K562 (cell line): ENCODE data around the gene PTBP3. TPM values are rescaled to one million over a fixed set of nuclear protein-coding genes. Genes with fewer than 3 reads are reported as not detected.

Source experiments
- BRD4 ChIP-seq: fragments of 200-600 bp; sonication (generic); IDR thresholded peaks from 2 replicates; pipeline ENCODE4 v1.6.1; 2017; ENCODE audit warnings: inconsistent platforms
- BRF1 ChIP-seq: IDR thresholded peaks from 3 replicates; pipeline ENCODE4 v1.6.1; 2011; ENCODE audit warnings: borderline replicate concordance, mild to moderate bottlenecking; ENCODE audit not compliant: insufficient read length; ENCODE audit errors: extremely low read depth
- DMBX1 ChIP-seq: fragments of 250-450 bp; sonication (Bioruptor Pico); IDR thresholded peaks from 2 replicates; pipeline ENCODE4 v1.8.0; 2022; ENCODE audit warnings: inconsistent platforms, mild to moderate bottlenecking, moderate library complexity, borderline replicate concordance
- ELK3 ChIP-seq: fragments of 450-650 bp; formaldehyde crosslinking; IDR thresholded peaks from 2 replicates; pipeline ENCODE4 v1.4.0; 2020; ENCODE audit warnings: mild to moderate bottlenecking
- FOXK1 ChIP-seq: sonication (generic); formaldehyde crosslinking; IDR thresholded peaks from 2 replicates; pipeline ENCODE4 v1.8.0; 2022; ENCODE audit warnings: missing genetic modification reagents, mild to moderate bottlenecking, borderline replicate concordance
- HES1 ChIP-seq: fragments of 450-650 bp; IDR thresholded peaks from 2 replicates; pipeline ENCODE4 v1.6.1; 2016; ENCODE audit warnings: low read depth, mild to moderate bottlenecking, moderate library complexity
- HINFP ChIP-seq: fragments of 450-650 bp; conservative IDR thresholded peaks from 2 replicates; pipeline ENCODE4 v1.6.1; 2016; ENCODE audit warnings: missing genetic modification characterization, low read depth, mild to moderate bottlenecking, control low read depth, missing compliant biosample characterization
- ILF3 ChIP-seq: fragments of 450-650 bp; IDR thresholded peaks from 2 replicates; pipeline ENCODE4 v1.6.1; 2018; ENCODE audit warnings: antibody characterized with exemption, mild to moderate bottlenecking, moderate library complexity, borderline replicate concordance
- KDM5B ChIP-seq: fragments of 200-600 bp; sonication (generic); IDR thresholded peaks from 2 replicates; pipeline ENCODE4 v1.6.1; 2012; ENCODE audit warnings: low read depth, mild to moderate bottlenecking, moderate library complexity, low read length, control low read depth, inconsistent platforms; ENCODE audit not compliant: insufficient replicate concordance
- NFYB ChIP-seq: IDR thresholded peaks from 2 replicates; pipeline ENCODE4 v1.6.1; 2011; ENCODE audit warnings: mild to moderate bottlenecking, moderate library complexity; ENCODE audit not compliant: insufficient read length; ENCODE audit errors: extremely low read depth
- PHB2 ChIP-seq: fragments of 450-650 bp; IDR thresholded peaks from 2 replicates; pipeline ENCODE4 v1.6.1; 2017; ENCODE audit warnings: low read depth
- RBFOX2 ChIP-seq: fragments of 200-400 bp; formaldehyde crosslinking; IDR thresholded peaks from 2 replicates; pipeline ENCODE4 v1.6.1; 2017; ENCODE audit warnings: low read depth, mild to moderate bottlenecking, low read length, moderate library complexity
- RBM34 ChIP-seq: fragments of 200-400 bp; formaldehyde crosslinking; IDR thresholded peaks from 2 replicates; pipeline ENCODE4 v1.6.1; 2018; ENCODE audit warnings: low read length, borderline replicate concordance; ENCODE audit not compliant: insufficient read depth
- SFPQ ChIP-seq: fragments of 200-400 bp; formaldehyde crosslinking; IDR thresholded peaks from 2 replicates; pipeline ENCODE4 v1.6.1; 2017; ENCODE audit warnings: mild to moderate bottlenecking, low read depth, low read length, moderate library complexity
- SMARCA5 ChIP-seq: fragments of 450-650 bp; IDR thresholded peaks from 2 replicates; pipeline ENCODE4 v1.6.1; 2016
- SRSF3 ChIP-seq: fragments of 200-400 bp; formaldehyde crosslinking; IDR thresholded peaks from 2 replicates; pipeline ENCODE4 v1.6.1; 2016; ENCODE audit warnings: mild to moderate bottlenecking, low read length, moderate library complexity; ENCODE audit not compliant: insufficient read depth
- TOE1 ChIP-seq, 2 experiments: fragments of 450-650 bp in 1 of 2; sonication (generic) in 1 of 2; formaldehyde crosslinking in 1 of 2; IDR thresholded peaks; 2 replicates each; pipeline versions ENCODE4 v1.7.1 to v1.8.0; 2016 to 2022; ENCODE audit warnings: borderline replicate concordance in 2 of 2, mild to moderate bottlenecking in 2 of 2, antibody characterized with exemption in 1 of 2, inconsistent platforms in 1 of 2, low read depth in 1 of 2, missing genetic modification reagents in 1 of 2, moderate library complexity in 1 of 2
- WHSC1 ChIP-seq: IDR thresholded peaks from one replicate; pipeline ENCODE4 v1.6.1; 2012; ENCODE audit warnings: low read length, control low read depth, inconsistent platforms
- ZBTB26 ChIP-seq: fragments of 450-650 bp; formaldehyde crosslinking; IDR thresholded peaks from 2 replicates; pipeline ENCODE4 v1.4.0; 2022; ENCODE audit warnings: missing genetic modification characterization
- ZNF316 ChIP-seq: fragments of 450-650 bp; IDR thresholded peaks from 2 replicates; pipeline ENCODE4 v1.6.1; 2016
- ZNF507 ChIP-seq: conservative IDR thresholded peaks from 2 replicates; pipeline ENCODE4 v1.6.1; 2017; ENCODE audit warnings: missing genetic modification characterization, missing compliant biosample characterization
- polyA plus RNA-seq, 8 experiments: library from polyadenylated mRNA; depleted of rRNA in 4 of 8; stranded (reverse) in 5 of 8; unstranded in 3 of 8; fragments of >200 nt; fragmentation: Nextera tagmentation in 2 of 8; fragmentation: Illumina TruSeq in 1 of 8; extraction: Ambion mirVana in 2 of 8; extraction: Trizol in 1 of 8; gene quantifications; 2 replicates each; pipeline versions ENCODE4 v1.2.1 to v1.2.3, GENCODE V29; 2011 to 2014; ENCODE audit warnings: inconsistent platforms in 1 of 8, missing spikeins in 1 of 8
- total RNA-seq, 7 experiments: library from RNA; depleted of rRNA in 6 of 7; stranded (reverse); fragments of >200 nt in 6 of 7; fragmentation: Illumina TruSeq in 2 of 7; extraction: Trizol in 2 of 7; gene quantifications; 2 replicates each; pipeline versions ENCODE4 v1.2.1 to v1.2.3, GENCODE V29; 2011 to 2021; ENCODE audit warnings: low replicate concordance in 1 of 7

PTBP3 gene
- total and polyA plus RNA-seq, 9 of the 15 experiments (the other 6 are each of a cell fraction or from before 2014, with no cell fraction given): 22.4 to 132 (median 68.0) TPM

GRCh38 chr9:112174222-112174964 is 159.0 kb downstream of the PTBP3 start (continued):
- TF ChIP-seq KDM5B (no peak), RBM34 (no peak), ELK3 (CRISPR knock-in tag) (no peak), TOE1 (IDR thresholded peaks at IDR 0.05; ENCODE audit: borderline replicate concordance) (no peak), TOE1 (CRISPR knock-in tag; IDR thresholded peaks at IDR 0.05; ENCODE audit: borderline replicate concordance, low read depth) (no peak), WHSC1 (no peak), DMBX1 (CRISPR knock-in tag) (peak; percentile 83; the same call in 1 of the 2 replicates), ZNF507 (tag) (no peak), RBFOX2 (no peak), HES1 (0 out of 2 replicates have a peak, but pooled peaks have one; percentile 11), NFYB (no peak), BRF1 (no peak), FOXK1 (no peak), SRSF3 (no peak), ILF3 (no peak), PHB2 (no peak), HINFP (tag) (no peak), BRD4 (peak; percentile 86), SFPQ (no peak), SMARCA5 (no peak), ZBTB26 (CRISPR knock-in tag) (no peak), ZNF316 (no peak)
